Kidney (tissue), 14 donors: ENCODE data around the gene C1orf185. TPM values are rescaled to one million over a fixed set of nuclear protein-coding genes. Genes with fewer than 3 reads are reported as not detected.

Experiments used
- DNase-seq, 5 donors: peaks; one replicate each; pipeline ENCODE4 v3.0.0-alpha.2; 2013 to 2020
- FAIRE-seq: peaks from 2 replicates; lab custom pipeline; 2012; peaks lifted over from hg19 to GRCh38; lab: Jason Lieb, UNC
- H3K27ac ChIP-seq, 2 donors: one replicate each; pipeline ENCODE4 v1.7.0; 2013; ENCODE audit warnings: low read depth in 2 of 2, low read length in 2 of 2, inconsistent platforms in 1 of 2
- H3K27me3 ChIP-seq: one replicate; pipeline ENCODE4 v1.7.1; 2013; ENCODE audit warnings: low read length, inconsistent platforms; ENCODE audit not compliant: control insufficient read depth, insufficient read depth
- H3K36me3 ChIP-seq, 3 donors: one replicate each; pipeline versions ENCODE4 v1.7.0 to v1.7.1; 2013; ENCODE audit warnings: low read length in 3 of 3, control low read depth in 1 of 3, inconsistent platforms in 1 of 3; ENCODE audit not compliant: insufficient read depth in 3 of 3, control insufficient read depth in 2 of 3
- H3K4me1 ChIP-seq, 3 donors: one replicate each; pipeline versions ENCODE4 v1.7.0 to v1.7.1; 2013; ENCODE audit warnings: low read length in 3 of 3, inconsistent platforms in 1 of 3, low read depth in 1 of 3; ENCODE audit not compliant: control insufficient read depth in 2 of 3, insufficient read depth in 2 of 3
- H3K4me3 ChIP-seq, 3 donors: one replicate each; pipeline versions ENCODE4 v1.7.0 to v1.8.1; 2013; ENCODE audit warnings: low read length in 3 of 3, control low read depth in 1 of 3, inconsistent platforms in 1 of 3
- H3K9ac ChIP-seq, 3 donors: one replicate each; pipeline versions ENCODE4 v1.7.0 to v1.7.1; 2013; ENCODE audit warnings: low read length in 3 of 3, control low read depth in 1 of 3, inconsistent platforms in 1 of 3
- H3K9me3 ChIP-seq, 3 donors: one replicate each; pipeline versions ENCODE4 v1.7.0 to v1.7.1; 2013; ENCODE audit warnings: low read length in 3 of 3, control low read depth in 1 of 3, inconsistent platforms in 1 of 3; ENCODE audit not compliant: control insufficient read depth in 2 of 3, insufficient read depth in 1 of 3
- CTCF ChIP-seq: IDR thresholded peaks from 3 replicates; pipeline ENCODE4 v1.5.1; 2012; ENCODE audit warnings: mild to moderate bottlenecking, moderate library complexity, borderline replicate concordance; ENCODE audit not compliant: insufficient read depth; ENCODE audit errors: extremely low read depth
- intact Hi-C: fragments of 100-400 bp; cut with DNase I; formaldehyde crosslinking; loops from one replicate; pipeline ENCODE4 v1.11.1; 2022
- polyA plus RNA-seq: library from polyadenylated mRNA; stranded (reverse); fragments of 350-450 nt; fragmentation: Illumina TruSeq; extraction: RNeasy Lipid Tissue Mini Kit (QIAGEN cat#74804); gene quantifications from one replicate; pipeline ENCODE4 v1.2.3, GENCODE V29; 2014; ENCODE audit warnings: low read depth, low replicate concordance; ENCODE audit not compliant: insufficient read depth
- total RNA-seq: library from RNA; stranded (reverse); fragmentation: NEBNext Ultra II Directional; extraction: Animal tissue kit (Norgen Biotek cat#: 25700); gene quantifications from one replicate; pipeline ENCODE4 v1.2.1, GENCODE V29; 2021
- donor health status: control.
- donor health status: control.
- donor health status: control.
- donor health status: control.
- donor health status: control.
- donor health status: DM: yes; HTN: yes; CAD: no.
- donor health status: Normal renal cell carcinoma (clear cell type).

The C1orf185 gene
- total and polyA plus RNA-seq, 2 donors from 2014 or later: not detected

- intact Hi-C loops: no loop called here
- Histone ChIP-seq H3K36me3 (no peaks in the 10 kb centered on the region), H3K9me3 (no peaks in the 10 kb centered on the region), H3K27me3 (no peaks in the 10 kb centered on the region), H3K4me1 (no peaks in the 10 kb centered on the region), H3K4me3 (no peak overlapping the region), H3K27ac (no peak overlapping the region), H3K9ac (no peak overlapping the region)
- FAIRE-seq: no peak
- DNase-seq: no peak
- TF ChIP-seq CTCF: no peak
Observed at GRCh38 chr1:51147394-51147793, 45.4 kb downstream of the C1orf185 start.

DNA sequence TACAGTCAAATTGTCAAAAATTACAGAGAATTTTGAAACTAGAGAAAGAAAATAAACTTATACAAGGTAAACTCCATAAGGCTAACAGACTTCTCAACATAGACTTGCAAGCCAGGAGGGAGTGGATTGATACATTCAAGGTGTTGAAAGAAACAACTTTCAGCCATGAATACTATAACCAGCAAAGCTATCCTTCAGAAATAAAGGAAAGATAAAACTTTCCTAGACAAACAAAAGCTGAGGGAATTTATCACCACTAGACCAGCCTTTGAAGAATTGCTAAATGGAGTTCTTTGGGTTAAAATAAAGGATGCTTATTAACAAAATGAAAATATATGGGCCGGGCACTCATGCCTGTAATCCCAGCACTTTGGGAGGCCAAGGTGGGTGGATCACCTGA, 52.7 kb downstream of the C1orf185 start:
- Histone ChIP-seq H3K4me1 (no peaks in the 10 kb centered on the region), H3K4me3 (no peak overlapping the region), H3K27ac (no peak overlapping the region), H3K36me3 (no peaks in the 10 kb centered on the region), H3K9me3 (peaks cover 0 to 20% (median 3%) of the 10 kb centered on the region in 3 donors), H3K9ac (no peak overlapping the region), H3K27me3 (no peaks in the 10 kb centered on the region)
- no peak for TF ChIP-seq CTCF
- no peak for FAIRE-seq
- intact Hi-C loops: no loop called here
- no peak for DNase-seq

DNA sequence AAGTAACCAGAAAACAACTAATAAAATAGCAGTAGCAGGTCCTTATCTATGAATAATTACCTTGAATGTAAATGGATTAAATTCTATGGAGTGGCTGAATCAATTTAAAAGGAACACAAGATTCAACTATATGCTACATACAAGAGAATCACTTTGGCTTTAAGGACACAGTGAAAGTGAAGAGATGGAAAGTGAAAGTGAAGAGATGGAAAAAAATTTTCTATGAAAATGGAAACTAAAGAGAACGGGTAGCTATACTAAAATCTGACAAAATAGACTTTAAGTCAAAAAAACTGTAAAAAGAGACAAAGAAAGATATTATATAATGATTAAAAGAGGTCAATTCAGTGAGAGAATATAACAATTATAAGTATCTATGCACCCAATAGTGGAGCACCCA, 54.7 kb downstream of the C1orf185 start:
- FAIRE-seq (no peak), DNase-seq (no peak)
- no peaks in the 10 kb centered on the region for H3K4me1 ChIP-seq
- H3K36me3 ChIP-seq: no peaks in the 10 kb centered on the region
- H3K9ac ChIP-seq: no peak overlapping the region
- no peak overlapping the region for H3K4me3 ChIP-seq
- intact Hi-C loops: no loop called here
- no peak for TF ChIP-seq CTCF
- H3K27me3 ChIP-seq: no peaks in the 10 kb centered on the region
- peaks cover 0 to 20% (median 3%) of the 10 kb centered on the region in 3 donors for H3K9me3 ChIP-seq
- no peak overlapping the region for H3K27ac ChIP-seq

DNA sequence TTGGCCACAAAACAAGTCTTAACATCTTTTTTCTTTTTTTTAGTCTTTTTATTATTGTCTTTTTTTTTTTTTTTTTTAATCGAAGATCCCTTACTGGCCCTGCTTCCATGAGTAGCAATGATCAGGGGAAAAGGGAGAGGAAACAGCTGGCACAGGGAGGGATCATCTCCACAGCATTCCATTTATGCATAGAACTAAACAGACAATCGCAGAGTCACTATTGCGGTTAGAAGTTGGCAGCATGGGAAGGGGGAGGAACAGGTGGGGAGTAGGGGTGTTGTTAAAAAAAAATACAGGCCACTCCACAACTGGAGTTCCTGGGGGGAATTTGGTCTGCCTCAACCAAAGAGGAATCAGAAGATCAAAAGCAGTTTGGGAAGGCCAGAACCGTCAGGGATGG, 55.4 kb downstream of the C1orf185 start:
- FAIRE-seq: no peak
- Histone ChIP-seq H3K4me1 (no peaks in the 10 kb centered on the region), H3K27ac (no peak overlapping the region), H3K36me3 (no peaks in the 10 kb centered on the region), H3K9me3 (peaks cover 0 to 20% (median 3%) of the 10 kb centered on the region in 3 donors), H3K27me3 (no peaks in the 10 kb centered on the region), H3K4me3 (no peak overlapping the region), H3K9ac (no peak overlapping the region)
- intact Hi-C loops: no loop called here
- no peak for TF ChIP-seq CTCF
- no peak for DNase-seq
